Muscle of leg (tissue), 11 donors: Measurements from ENCODE around the gene CSH2. TPM values are rescaled to one million over a fixed set of nuclear protein-coding genes. Genes with fewer than 3 reads are reported as not detected.

ENCODE experiments used
- DNase-seq: peaks from one replicate; pipeline ENCODE4 v3.0.0; 2013
- H3K27ac ChIP-seq: one replicate; pipeline ENCODE4 v1.5.1; 2013; ENCODE audit warnings: mild to moderate bottlenecking, low read length, control low read depth
- H3K27me3 ChIP-seq: one replicate; pipeline ENCODE4 v1.6.1; 2013; ENCODE audit warnings: low read length; ENCODE audit not compliant: control insufficient read depth, insufficient read depth
- H3K36me3 ChIP-seq: one replicate; pipeline ENCODE4 v1.6.1; 2013; ENCODE audit warnings: low read length; ENCODE audit not compliant: control insufficient read depth, insufficient read depth
- H3K4me1 ChIP-seq: one replicate; pipeline ENCODE4 v1.6.1; 2013; ENCODE audit warnings: low read length; ENCODE audit not compliant: control insufficient read depth, insufficient read depth
- H3K4me3 ChIP-seq: one replicate; pipeline ENCODE4 v1.5.1; 2013; ENCODE audit warnings: low read length, control low read depth
- H3K9me3 ChIP-seq: replicated peaks from 2 replicates; pipeline ENCODE4 v1.6.1; 2013; ENCODE audit warnings: low read depth, low read length; ENCODE audit not compliant: control insufficient read depth
- WGBS: methylation state at CpG from one replicate; pipeline ENCODE4 v1.1.5; 2013; ENCODE audit warnings: missing lambda C conversion rate; ENCODE audit not compliant: insufficient coverage; 5-methylcytosine and 5-hydroxymethylcytosine counted together
- polyA plus RNA-seq, 8 donors: library from polyadenylated mRNA; unstranded; fragments of 120-200 nt; gene quantifications; one replicate each; pipeline versions ENCODE4 v1.2.1 to v1.2.3, GENCODE V29; 2013; ENCODE audit warnings: inconsistent platforms in 1 of 8, low replicate concordance in 1 of 8; ENCODE audit not compliant: insufficient read length in 8 of 8, insufficient read depth in 1 of 8
- total RNA-seq: library from RNA; stranded (reverse); fragments of 120-200 nt; gene quantifications from one replicate; pipeline ENCODE4 v1.2.4, GENCODE V29; 2013

The CSH2 gene
- total and polyA plus RNA-seq, 9 donors = 0.31 to 10.1 (median 3.5) TPM; not detected in 1

GRCh38 chr17:63834431-63835166 is 38.9 kb downstream of the CSH2 start:
- DNase-seq = peak; percentile 57
- WGBS = 31% methylated on average over 9 of the region's 13 CpGs
- Histone ChIP-seq H3K27me3 (no peaks in the 10 kb centered on the region), H3K4me1 (peaks cover 18% of the 10 kb centered on the region), H3K27ac (no peak overlapping the region), H3K9me3 (no peaks in the 10 kb centered on the region), H3K4me3 (no peak overlapping the region), H3K36me3 (peaks cover 79% of the 10 kb centered on the region)

- Histone ChIP-seq H3K4me1 (peaks cover 11% of the 10 kb centered on the region), H3K9me3 (no peaks in the 10 kb centered on the region), H3K27ac (no peak overlapping the region), H3K4me3 (no peak overlapping the region), H3K27me3 (no peaks in the 10 kb centered on the region), H3K36me3 (peaks cover 87% of the 10 kb centered on the region)
- 87% methylated on average over 15 of the region's 15 CpGs for WGBS
- no peak for DNase-seq
These were observed 39.6 kb downstream of the CSH2 start for GRCh38 chr17:63833741-63834373.

DNA sequence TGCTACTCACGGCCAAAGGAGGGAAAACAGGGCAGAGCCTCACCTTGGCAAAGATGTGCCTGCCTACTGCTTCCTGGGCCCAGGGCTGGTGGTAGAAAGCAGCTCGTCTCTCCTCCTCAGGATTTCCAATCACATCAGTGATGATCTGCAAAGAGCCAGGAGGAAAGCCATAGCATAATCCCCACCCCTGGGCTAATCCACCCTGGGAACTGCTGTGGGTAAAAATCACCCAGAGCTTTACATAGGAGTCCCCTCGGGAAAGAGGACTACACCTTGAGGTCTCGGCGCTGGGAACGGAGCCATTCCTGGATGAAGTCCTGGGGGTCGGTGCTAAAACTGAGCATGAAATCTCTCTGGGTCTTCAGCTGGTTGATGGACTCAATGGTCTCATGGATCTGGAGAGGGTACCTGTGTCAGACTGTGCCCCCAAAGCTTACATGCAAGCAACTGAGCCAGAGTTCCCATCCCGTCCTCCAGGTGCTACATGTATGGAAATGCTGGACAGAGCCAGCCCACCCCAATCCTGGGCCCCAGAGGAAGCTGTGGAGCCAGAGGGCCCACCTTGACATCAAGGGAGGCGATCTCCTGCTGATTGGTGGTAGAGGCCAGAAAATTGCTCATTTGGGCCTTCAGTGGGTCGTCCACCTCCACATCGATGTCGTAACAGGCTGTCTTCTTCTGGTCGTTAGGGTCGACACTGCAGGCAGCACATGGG is 40.3 kb downstream of the CSH2 start:
- Histone ChIP-seq H3K4me1 (peaks cover 4% of the 10 kb centered on the region), H3K9me3 (no peaks in the 10 kb centered on the region), H3K27me3 (no peaks in the 10 kb centered on the region), H3K4me3 (no peak overlapping the region), H3K27ac (no peak overlapping the region), H3K36me3 (peaks cover 88% of the 10 kb centered on the region)
- DNase-seq = no peak
- WGBS = 76% methylated on average over 13 of the region's 14 CpGs

GRCh38 chr17:63832455-63832854 is 41.0 kb downstream of the CSH2 start:
- DNase-seq = no peak
- Histone ChIP-seq H3K9me3 (no peaks in the 10 kb centered on the region), H3K27ac (no peak overlapping the region), H3K36me3 (peaks cover 82% of the 10 kb centered on the region), H3K27me3 (no peaks in the 10 kb centered on the region), H3K4me3 (no peak overlapping the region), H3K4me1 (peaks cover 5% of the 10 kb centered on the region)
- WGBS = 68% methylated on average over 2 of the region's 2 CpGs

GRCh38 chr17:63832014-63832413 is 41.5 kb downstream of the CSH2 start:
- no peak overlapping the region for H3K27ac ChIP-seq
- no peaks in the 10 kb centered on the region for H3K27me3 ChIP-seq
- DNase-seq = no peak
- 94% methylated on average over 2 of the region's 5 CpGs for WGBS
- no peaks in the 10 kb centered on the region for H3K9me3 ChIP-seq
- H3K36me3 ChIP-seq = peaks cover 78% of the 10 kb centered on the region
- H3K4me3 ChIP-seq = no peak overlapping the region
- H3K4me1 ChIP-seq = peaks cover 5% of the 10 kb centered on the region

GRCh38 chr17:63831505-63831904 is 42.0 kb downstream of the CSH2 start:
- WGBS = 71% methylated on average over 3 of the region's 8 CpGs
- Histone ChIP-seq H3K27me3 (no peaks in the 10 kb centered on the region), H3K9me3 (no peaks in the 10 kb centered on the region), H3K4me3 (no peak overlapping the region), H3K4me1 (peaks cover 5% of the 10 kb centered on the region), H3K27ac (no peak overlapping the region), H3K36me3 (peaks cover 73% of the 10 kb centered on the region)
- no peak for DNase-seq

DNA sequence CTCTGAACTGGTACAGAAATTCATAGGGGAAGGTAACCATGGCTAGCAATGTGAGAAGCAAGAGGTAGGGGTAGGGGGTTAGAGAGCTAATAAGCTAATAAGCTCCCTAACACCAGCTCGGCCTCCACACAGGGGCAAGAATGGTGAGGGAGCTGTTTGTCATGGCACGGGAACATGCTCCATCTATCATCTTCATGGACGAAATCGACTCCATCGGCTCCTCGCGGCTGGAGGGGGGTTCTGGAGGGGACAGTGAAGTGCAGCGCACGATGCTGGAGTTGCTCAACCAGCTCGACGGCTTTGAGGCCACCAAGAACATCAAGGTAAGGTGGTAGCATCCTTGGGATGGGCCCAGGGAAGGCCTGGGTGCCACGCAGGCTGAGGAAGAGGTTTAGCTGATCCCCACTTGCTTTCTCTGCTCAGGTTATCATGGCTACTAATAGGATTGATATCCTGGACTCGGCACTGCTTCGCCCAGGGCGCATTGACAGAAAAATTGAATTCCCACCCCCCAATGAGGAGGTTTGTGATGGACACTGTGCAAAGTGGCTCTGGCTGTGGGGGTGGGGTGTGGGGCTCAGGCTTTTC is 42.5 kb downstream of the CSH2 start:
- Histone ChIP-seq H3K27me3 (no peaks in the 10 kb centered on the region), H3K36me3 (peaks cover 71% of the 10 kb centered on the region), H3K4me3 (no peak overlapping the region), H3K27ac (no peak overlapping the region), H3K4me1 (peaks cover 10% of the 10 kb centered on the region), H3K9me3 (no peaks in the 10 kb centered on the region)
- WGBS = 85% methylated on average over 10 of the region's 15 CpGs
- no peak for DNase-seq

- Histone ChIP-seq H3K4me1 (peaks cover 15% of the 10 kb centered on the region), H3K27ac (no peak overlapping the region), H3K27me3 (no peaks in the 10 kb centered on the region), H3K4me3 (no peak overlapping the region), H3K36me3 (peaks cover 71% of the 10 kb centered on the region), H3K9me3 (no peaks in the 10 kb centered on the region)
- no peak for DNase-seq
- WGBS = 100% methylated on average over 2 of the region's 5 CpGs
These were observed 43.2 kb downstream of the CSH2 start for GRCh38 chr17:63830278-63830677.

GRCh38 chr17:63828936-63829335 is 44.5 kb downstream of the CSH2 start:
- no peak overlapping the region for H3K4me3 ChIP-seq
- no peaks in the 10 kb centered on the region for H3K9me3 ChIP-seq
- 100% methylated on average over 1 of the region's 3 CpGs for WGBS
- H3K4me1 ChIP-seq = peaks cover 15% of the 10 kb centered on the region
- no peak for DNase-seq
- no peak overlapping the region for H3K27ac ChIP-seq
- no peaks in the 10 kb centered on the region for H3K27me3 ChIP-seq
- H3K36me3 ChIP-seq = peaks cover 71% of the 10 kb centered on the region

- Histone ChIP-seq H3K27ac (peak overlapping the region; percentile 90), H3K36me3 (peaks cover 70% of the 10 kb centered on the region), H3K4me1 (peaks cover 15% of the 10 kb centered on the region), H3K27me3 (no peaks in the 10 kb centered on the region), H3K9me3 (no peaks in the 10 kb centered on the region), H3K4me3 (peak overlapping the region; percentile 92)
- no peak for DNase-seq
- no CpG with 5 or more reads among the region's 19 CpGs for WGBS
These were observed 45.7 kb downstream of the CSH2 start for GRCh38 chr17:63827801-63828221.
